H9 (cell line): ENCODE measurements around the gene MED17. TPM values are rescaled to one million over a fixed set of nuclear protein-coding genes. Genes with fewer than 3 reads are reported as not detected.

Experiments used
- DNase-seq: peaks from one replicate; pipeline ENCODE4 v3.0.0-alpha.2; 2017
- H2AFZ ChIP-seq: one replicate; pipeline ENCODE4 v1.6.1; 2013; ENCODE audit warnings: mild to moderate bottlenecking, low read length, control low read depth, moderate library complexity
- H2AK5ac ChIP-seq: 2 replicates; pipeline ENCODE4 v1.6.1; 2013; ENCODE audit warnings: low read length, control low read depth, mixed read lengths; ENCODE audit not compliant: insufficient read length
- H2BK120ac ChIP-seq: one replicate; pipeline ENCODE4 v1.6.1; 2013; ENCODE audit warnings: low read depth, mild to moderate bottlenecking, low read length, control low read depth, inconsistent platforms; ENCODE audit not compliant: poor library complexity, severe bottlenecking
- H2BK12ac ChIP-seq: 2 replicates; pipeline ENCODE4 v1.6.1; 2013; ENCODE audit warnings: low read length, control low read depth, mixed read lengths, low read depth; ENCODE audit not compliant: insufficient read length
- H2BK15ac ChIP-seq: 2 replicates; pipeline ENCODE4 v1.6.1; 2013; ENCODE audit warnings: low read depth, low read length, control low read depth
- H2BK20ac ChIP-seq: one replicate; pipeline ENCODE4 v1.6.1; 2013; ENCODE audit warnings: low read depth, mild to moderate bottlenecking, low read length, control low read depth, inconsistent platforms; ENCODE audit not compliant: poor library complexity, severe bottlenecking
- H2BK5ac ChIP-seq: 2 replicates; pipeline ENCODE4 v1.6.1; 2013; ENCODE audit warnings: low read length, control low read depth, mixed read lengths; ENCODE audit not compliant: insufficient read length
- H3K14ac ChIP-seq: 2 replicates; pipeline ENCODE4 v1.6.1; 2013; ENCODE audit warnings: low read length, control low read depth; ENCODE audit not compliant: insufficient read depth
- H3K18ac ChIP-seq: 2 replicates; pipeline ENCODE4 v1.6.1; 2013; ENCODE audit warnings: low read depth, mild to moderate bottlenecking, mixed read lengths, low read length, control low read depth; ENCODE audit not compliant: insufficient read length
- H3K23ac ChIP-seq: 2 replicates; pipeline ENCODE4 v1.6.1; 2013; ENCODE audit warnings: low read length, control low read depth, mixed read lengths, low read depth; ENCODE audit not compliant: insufficient read length
- H3K23me2 ChIP-seq: 2 replicates; pipeline ENCODE4 v1.6.1; 2013; ENCODE audit warnings: low read depth, mild to moderate bottlenecking, mixed read lengths, low read length, control low read depth; ENCODE audit not compliant: insufficient read length, poor library complexity, severe bottlenecking
- H3K27ac ChIP-seq: 2 replicates; pipeline ENCODE4 v1.5.1; 2013; ENCODE audit warnings: low read length, control low read depth, mixed read lengths, low read depth; ENCODE audit not compliant: insufficient read length
- H3K27me3 ChIP-seq: 2 replicates; pipeline ENCODE4 v1.6.1; 2013; ENCODE audit warnings: low read length, control low read depth, inconsistent platforms; ENCODE audit not compliant: insufficient read depth
- H3K4ac ChIP-seq: 2 replicates; pipeline ENCODE4 v1.6.1; 2013; ENCODE audit warnings: low read depth, mild to moderate bottlenecking, control low read depth, inconsistent platforms, low read length, moderate library complexity
- H3K4me1 ChIP-seq: 2 replicates; pipeline ENCODE4 v1.6.1; 2013; ENCODE audit warnings: low read length, control low read depth, inconsistent platforms; ENCODE audit not compliant: insufficient read depth
- H3K4me2 ChIP-seq: 2 replicates; pipeline ENCODE4 v1.6.1; 2013; ENCODE audit warnings: low read length, control low read depth, mixed read lengths; ENCODE audit not compliant: insufficient read length, insufficient read depth
- H3K56ac ChIP-seq: 2 replicates; pipeline ENCODE4 v1.6.1; 2013; ENCODE audit warnings: low read depth, mild to moderate bottlenecking, mixed read lengths, low read length, control low read depth; ENCODE audit not compliant: insufficient read length
- H3K79me1 ChIP-seq: 2 replicates; pipeline ENCODE4 v1.6.1; 2013; ENCODE audit warnings: low read depth, mild to moderate bottlenecking, moderate library complexity, low read length, control low read depth, inconsistent platforms; ENCODE audit not compliant: insufficient read depth, poor library complexity, severe bottlenecking
- H3K79me2 ChIP-seq: 2 replicates; pipeline ENCODE4 v1.6.1; 2013; ENCODE audit warnings: low read length, control low read depth, inconsistent platforms; ENCODE audit not compliant: insufficient read depth
- H3K9ac ChIP-seq: 2 replicates; pipeline ENCODE4 v1.6.1; 2013; ENCODE audit warnings: low read length, control low read depth, mixed read lengths; ENCODE audit not compliant: insufficient read length; ENCODE audit errors: extremely low read depth
- H3K9me3 ChIP-seq: one replicate; pipeline ENCODE4 v1.6.1; 2013; ENCODE audit warnings: low read depth, low read length, inconsistent platforms; ENCODE audit not compliant: control insufficient read depth
- H3T11ph ChIP-seq: one replicate; pipeline ENCODE4 v1.6.1; 2013; ENCODE audit warnings: mild to moderate bottlenecking, low read length, control low read depth, inconsistent platforms
- H4K20me1 ChIP-seq: one replicate; pipeline ENCODE4 v1.6.1; 2013; ENCODE audit not compliant: control insufficient read depth, insufficient read length, insufficient read depth
- H4K5ac ChIP-seq: 2 replicates; pipeline ENCODE4 v1.6.1; 2013; ENCODE audit warnings: low read depth, mild to moderate bottlenecking, mixed read lengths, low read length, control low read depth; ENCODE audit not compliant: insufficient read length
- H4K8ac ChIP-seq: replicated peaks from 2 replicates; pipeline ENCODE4 v1.6.1; 2013; ENCODE audit warnings: low read length, control low read depth, mixed read lengths, low read depth; ENCODE audit not compliant: insufficient read length
- H4K91ac ChIP-seq: 2 replicates; pipeline ENCODE4 v1.6.1; 2013; ENCODE audit warnings: low read depth, mild to moderate bottlenecking, moderate library complexity, mixed read lengths, low read length, control low read depth; ENCODE audit not compliant: insufficient read length
- H3K27ac Mint-ChIP-seq, 3 experiments: 2 replicates in 2 of 3; 3 replicates in 1 of 3; pipeline ENCODE4 v1.8.0; 2020 to 2021; ENCODE audit warnings: mixed read lengths in 3 of 3, mild to moderate bottlenecking in 1 of 3, moderate library complexity in 1 of 3
- H3K27me3 Mint-ChIP-seq: 2 replicates; pipeline ENCODE4 v1.8.0; 2021; ENCODE audit warnings: low read depth, mild to moderate bottlenecking, moderate library complexity, mixed read lengths
- H3K36me3 Mint-ChIP-seq, 3 experiments: 2 replicates in 2 of 3; 3 replicates in 1 of 3; pipeline ENCODE4 v1.8.0; 2020 to 2021; ENCODE audit warnings: low read depth in 3 of 3, mixed read lengths in 3 of 3; ENCODE audit not compliant: insufficient read depth in 1 of 3
- H3K4me1 Mint-ChIP-seq, 2 experiments: 2 replicates each; pipeline ENCODE4 v1.8.0; 2020; ENCODE audit warnings: mixed read lengths in 2 of 2
- H3K4me3 Mint-ChIP-seq, 2 experiments: 2 replicates in 1 of 2; 3 replicates in 1 of 2; pipeline ENCODE4 v1.8.0; 2020 to 2021; ENCODE audit warnings: mild to moderate bottlenecking in 2 of 2, mixed read lengths in 2 of 2, moderate library complexity in 1 of 2
- H3K9me3 Mint-ChIP-seq, 2 experiments: 2 replicates in 1 of 2; 3 replicates in 1 of 2; pipeline ENCODE4 v1.8.0; 2020; ENCODE audit warnings: mild to moderate bottlenecking in 2 of 2, mixed read lengths in 2 of 2, moderate library complexity in 1 of 2
- WGBS: extraction: QIAGEN DNeasy Blood & Tissue Kit; methylation state at CpG from one replicate; pipeline ENCODE4 v1.1.7; 2013; ENCODE audit warnings: missing lambda C conversion rate, low lambda C conversion rate, mixed read lengths; ENCODE audit not compliant: insufficient read length; ENCODE audit errors: extremely low coverage; 5-methylcytosine and 5-hydroxymethylcytosine counted together
- total RNA-seq: library from RNA; stranded (reverse); gene quantifications from 2 replicates; pipeline ENCODE4 v1.2.1, GENCODE V29; 2021
- TF ChIP-seq, protein P1 (sequence below): fragments of 200-600 bp; sonication (generic); conservative IDR thresholded peaks from 3 replicates; pipeline ENCODE4 v1.8.0; 2021; ENCODE audit warnings: antibody characterized with exemption, mild to moderate bottlenecking

MED17 gene
- total RNA-seq, 1 experiment from 2014 or later: 43.3 TPM

DNA sequence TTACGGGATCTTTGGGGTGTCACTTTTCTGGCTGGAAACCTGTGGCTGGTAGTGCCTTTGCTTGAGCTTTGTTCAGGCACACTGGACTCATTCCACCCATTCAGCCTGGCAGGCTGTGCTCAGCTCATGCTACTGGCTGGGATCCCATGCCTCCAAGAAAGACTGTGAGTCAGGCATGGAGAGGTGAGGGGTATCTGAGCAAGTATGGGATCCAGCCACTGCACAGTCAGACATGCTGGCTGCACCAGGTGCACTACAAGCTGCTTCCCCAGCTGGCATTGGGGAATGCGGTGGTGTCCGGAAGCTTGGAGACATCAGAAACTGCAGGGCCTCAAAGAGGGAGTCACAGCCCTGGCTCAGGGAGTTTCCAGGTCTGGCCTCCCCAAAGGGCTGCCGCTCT is 12.0 kb upstream of the MED17 start:
- Histone ChIP-seq H3K27me3 (no peaks in the 10 kb centered on the region; the same call in 1 of the 2 replicates), H3K23me2 (no peaks in the 10 kb centered on the region), H3K4me1 (no peaks in the 10 kb centered on the region), H3K79me1 (no peaks in the 10 kb centered on the region), H2BK15ac (no peak overlapping the region), H3K9ac (no peak overlapping the region), H3K56ac (no peak overlapping the region), H2BK20ac (no peak overlapping the region), H3K9me3 (no peaks in the 10 kb centered on the region), H2AK5ac (no peak overlapping the region), H4K91ac (no peak overlapping the region), H3K4me2 (no peak overlapping the region), H3K14ac (no peak overlapping the region), H3K27ac (no peak overlapping the region), H3T11ph (no peak overlapping the region), H4K20me1 (no peaks in the 10 kb centered on the region), H4K8ac (no peak overlapping the region), H3K23ac (no peak overlapping the region), H2BK12ac (no peak overlapping the region), H2AFZ (no peak overlapping the region), H4K5ac (no peak overlapping the region), H2BK120ac (no peak overlapping the region), H3K18ac (no peak overlapping the region), H3K4ac (no peak overlapping the region), H3K79me2 (no peaks in the 10 kb centered on the region), H2BK5ac (no peak overlapping the region)
- no peak for DNase-seq
- Mint-ChIP-seq H3K9me3 (peaks cover 0 to 2% of the 10 kb centered on the region in 2 experiments; a peak in 2 of 5 replicates), H3K36me3 (peaks cover 0 to 2% (median 2%) of the 10 kb centered on the region in 3 experiments; a peak in 5 of 7 replicates), H3K27me3 (no peaks in the 10 kb centered on the region), H3K4me1 (peaks cover 0 to 6% of the 10 kb centered on the region in 2 experiments; a peak in 3 of 4 replicates), H3K27ac (no peak overlapping the region), H3K4me3 (no peak overlapping the region)
- TF ChIP-seq, protein P1, sequence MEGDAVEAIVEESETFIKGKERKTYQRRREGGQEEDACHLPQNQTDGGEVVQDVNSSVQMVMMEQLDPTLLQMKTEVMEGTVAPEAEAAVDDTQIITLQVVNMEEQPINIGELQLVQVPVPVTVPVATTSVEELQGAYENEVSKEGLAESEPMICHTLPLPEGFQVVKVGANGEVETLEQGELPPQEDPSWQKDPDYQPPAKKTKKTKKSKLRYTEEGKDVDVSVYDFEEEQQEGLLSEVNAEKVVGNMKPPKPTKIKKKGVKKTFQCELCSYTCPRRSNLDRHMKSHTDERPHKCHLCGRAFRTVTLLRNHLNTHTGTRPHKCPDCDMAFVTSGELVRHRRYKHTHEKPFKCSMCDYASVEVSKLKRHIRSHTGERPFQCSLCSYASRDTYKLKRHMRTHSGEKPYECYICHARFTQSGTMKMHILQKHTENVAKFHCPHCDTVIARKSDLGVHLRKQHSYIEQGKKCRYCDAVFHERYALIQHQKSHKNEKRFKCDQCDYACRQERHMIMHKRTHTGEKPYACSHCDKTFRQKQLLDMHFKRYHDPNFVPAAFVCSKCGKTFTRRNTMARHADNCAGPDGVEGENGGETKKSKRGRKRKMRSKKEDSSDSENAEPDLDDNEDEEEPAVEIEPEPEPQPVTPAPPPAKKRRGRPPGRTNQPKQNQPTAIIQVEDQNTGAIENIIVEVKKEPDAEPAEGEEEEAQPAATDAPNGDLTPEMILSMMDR: no peak
- no CpG with 5 or more reads among the region's 4 CpGs for WGBS
